ENCODE results near the gene ACOXL.

Gene ACOXL

DNA sequence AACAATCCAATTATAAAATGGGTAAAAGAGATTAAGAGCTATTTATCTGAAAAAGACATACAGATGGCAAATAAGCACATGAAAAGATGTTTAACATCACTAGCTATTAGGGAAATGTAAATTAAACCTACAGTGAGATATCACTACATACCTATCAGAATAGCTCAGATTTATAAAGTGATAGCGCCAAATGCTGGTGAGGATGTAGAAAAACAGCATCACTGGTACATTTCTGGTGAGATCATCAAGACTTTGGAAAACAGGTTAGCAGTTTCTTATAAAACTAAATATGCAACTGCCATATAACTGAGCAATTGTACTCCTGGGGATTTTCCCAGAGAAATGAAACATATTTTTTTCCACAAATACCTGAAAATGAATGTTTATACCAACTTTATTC, 100.4 kb downstream of the ACOXL start:
- DNase-seq, result no peak
- Mint-ChIP-seq H3K4me1 (peaks cover 19% of the 10 kb centered on the region), H3K9me3 (no peaks in the 10 kb centered on the region), H3K36me3 (ENCODE audit: low read depth) (no peaks in the 10 kb centered on the region), H3K4me3 (no peak overlapping the region), H3K27ac (no peak overlapping the region), H3K27me3 (ENCODE audit: low read depth, poor library complexity) (peaks cover 6% of the 10 kb centered on the region)
- TF ChIP-seq, protein P1, sequence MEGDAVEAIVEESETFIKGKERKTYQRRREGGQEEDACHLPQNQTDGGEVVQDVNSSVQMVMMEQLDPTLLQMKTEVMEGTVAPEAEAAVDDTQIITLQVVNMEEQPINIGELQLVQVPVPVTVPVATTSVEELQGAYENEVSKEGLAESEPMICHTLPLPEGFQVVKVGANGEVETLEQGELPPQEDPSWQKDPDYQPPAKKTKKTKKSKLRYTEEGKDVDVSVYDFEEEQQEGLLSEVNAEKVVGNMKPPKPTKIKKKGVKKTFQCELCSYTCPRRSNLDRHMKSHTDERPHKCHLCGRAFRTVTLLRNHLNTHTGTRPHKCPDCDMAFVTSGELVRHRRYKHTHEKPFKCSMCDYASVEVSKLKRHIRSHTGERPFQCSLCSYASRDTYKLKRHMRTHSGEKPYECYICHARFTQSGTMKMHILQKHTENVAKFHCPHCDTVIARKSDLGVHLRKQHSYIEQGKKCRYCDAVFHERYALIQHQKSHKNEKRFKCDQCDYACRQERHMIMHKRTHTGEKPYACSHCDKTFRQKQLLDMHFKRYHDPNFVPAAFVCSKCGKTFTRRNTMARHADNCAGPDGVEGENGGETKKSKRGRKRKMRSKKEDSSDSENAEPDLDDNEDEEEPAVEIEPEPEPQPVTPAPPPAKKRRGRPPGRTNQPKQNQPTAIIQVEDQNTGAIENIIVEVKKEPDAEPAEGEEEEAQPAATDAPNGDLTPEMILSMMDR (IDR thresholded peaks at IDR 0.05), result no peak

DNA sequence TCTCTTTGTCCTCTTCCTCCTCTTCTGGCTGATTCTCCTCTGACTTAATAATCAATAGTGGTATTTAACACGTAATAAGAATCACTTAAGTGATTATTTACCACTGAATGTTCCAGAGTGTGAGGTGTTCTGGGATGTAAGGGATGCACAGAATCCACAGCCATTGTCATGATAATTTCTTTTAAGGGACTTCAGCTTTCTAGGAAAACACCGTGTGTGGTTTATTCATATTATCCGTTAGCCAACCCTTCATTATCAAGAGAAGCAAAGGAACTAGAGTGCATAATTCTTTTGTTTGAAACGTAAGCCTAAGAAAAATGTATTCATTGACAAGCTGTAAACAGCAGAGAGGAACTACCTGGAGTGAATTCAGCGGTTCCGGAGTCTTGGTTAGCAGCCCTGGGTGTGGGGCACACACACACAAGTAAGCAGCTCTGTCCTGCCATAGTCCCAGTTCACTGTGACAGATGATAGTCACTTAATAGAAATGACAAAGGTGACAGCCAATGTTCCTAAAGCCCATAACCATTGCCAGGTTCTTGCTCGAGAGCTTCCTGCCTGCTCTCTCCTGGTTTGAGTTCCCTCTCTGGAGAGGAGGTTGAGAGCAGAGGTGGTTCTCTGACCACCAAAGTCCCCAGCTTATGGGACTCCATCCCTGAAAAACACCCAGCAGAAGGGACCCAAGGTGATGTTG, 101.9 kb downstream of the ACOXL start:
- Mint-ChIP-seq H3K4me1 (peaks cover 34% of the 10 kb centered on the region), H3K36me3 (ENCODE audit: low read depth) (no peaks in the 10 kb centered on the region), H3K9me3 (no peaks in the 10 kb centered on the region), H3K4me3 (no peak overlapping the region), H3K27ac (no peak overlapping the region), H3K27me3 (ENCODE audit: low read depth, poor library complexity) (peaks cover 7% of the 10 kb centered on the region)
- no peak for DNase-seq
- TF ChIP-seq, protein P1 (IDR thresholded peaks at IDR 0.05), result no peak

- peaks cover 40% of the 10 kb centered on the region for H3K4me1 Mint-ChIP-seq
- H3K9me3 Mint-ChIP-seq, result no peaks in the 10 kb centered on the region
- peak overlapping the region; percentile 57 for H3K27ac Mint-ChIP-seq
- TF ChIP-seq, protein P1 (IDR thresholded peaks at IDR 0.05), result no peak
- H3K36me3 Mint-ChIP-seq (ENCODE audit: low read depth), result no peaks in the 10 kb centered on the region
- H3K27me3 Mint-ChIP-seq (ENCODE audit: low read depth, poor library complexity), result peaks cover 10% of the 10 kb centered on the region
- DNase-seq, result no peak
- no peak overlapping the region for H3K4me3 Mint-ChIP-seq
These were observed 104.3 kb downstream of the ACOXL start for GRCh38 chr2:110836671-110837070.

DNA sequence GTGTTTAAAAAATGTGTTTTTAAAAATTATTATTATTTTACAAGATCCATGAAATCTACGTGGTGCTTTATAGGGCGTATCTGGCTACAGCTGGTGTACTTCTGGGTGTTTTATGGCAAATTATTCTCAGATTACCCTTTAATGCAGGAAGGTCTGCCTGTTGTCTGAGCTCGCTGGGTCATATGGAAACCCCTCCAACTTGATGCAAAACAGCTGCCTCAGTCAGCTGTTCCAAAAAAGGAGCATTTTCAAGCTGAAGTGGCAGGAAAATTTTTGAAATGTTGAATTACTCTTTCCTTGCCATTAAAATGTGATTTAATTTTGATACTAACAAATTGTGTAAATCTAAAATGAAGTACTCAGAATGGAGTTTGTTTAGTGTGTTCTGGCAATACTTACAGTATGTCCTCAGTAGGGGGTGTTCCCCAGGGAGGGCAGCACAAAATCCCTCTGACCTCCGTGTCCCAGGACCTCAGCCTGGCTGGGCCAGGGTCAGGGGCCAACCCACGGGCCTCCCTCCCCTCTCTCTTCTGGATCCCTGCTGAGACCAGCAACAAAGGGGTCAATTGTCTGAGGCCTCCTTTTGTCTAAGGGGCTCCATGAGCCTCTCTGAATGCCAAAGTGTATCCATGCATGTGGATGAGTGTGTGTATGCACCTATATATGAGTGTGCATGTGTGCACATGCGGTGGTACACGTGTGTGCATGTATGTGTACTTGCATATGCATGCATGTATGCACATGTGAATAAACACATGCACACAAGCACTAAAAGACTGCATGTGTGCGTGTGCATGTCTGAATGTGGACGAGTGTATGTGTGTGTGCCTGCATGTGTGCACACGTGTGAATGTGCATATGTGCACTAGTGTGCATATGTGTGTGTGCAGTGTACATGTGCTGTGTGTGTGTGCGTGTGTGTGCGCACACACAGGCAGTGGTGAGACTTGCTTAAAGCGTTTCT, 105.4 kb downstream of the ACOXL start:
- Mint-ChIP-seq H3K36me3 (ENCODE audit: low read depth) (no peaks in the 10 kb centered on the region), H3K9me3 (no peaks in the 10 kb centered on the region), H3K4me1 (peaks cover 40% of the 10 kb centered on the region), H3K27me3 (ENCODE audit: low read depth, poor library complexity) (peaks cover 10% of the 10 kb centered on the region), H3K4me3 (peak overlapping the region; percentile 45), H3K27ac (peak overlapping the region; percentile 61)
- TF ChIP-seq, protein P1 (IDR thresholded peaks at IDR 0.05), result no peak
- peak; percentile 40 for DNase-seq

- no peak for DNase-seq
- Mint-ChIP-seq H3K27me3 (ENCODE audit: low read depth, poor library complexity) (peaks cover 10% of the 10 kb centered on the region), H3K36me3 (ENCODE audit: low read depth) (no peaks in the 10 kb centered on the region), H3K9me3 (no peaks in the 10 kb centered on the region), H3K4me1 (peaks cover 43% of the 10 kb centered on the region), H3K27ac (peak overlapping the region; percentile 1), H3K4me3 (no peak overlapping the region)
- TF ChIP-seq, protein P1 (IDR thresholded peaks at IDR 0.05), result no peak
These were observed 106.4 kb downstream of the ACOXL start for GRCh38 chr2:110838657-110839384.

Data from nephron progenitor cell (in vitro differentiated cells).